Stimulated activated CD8-positive, alpha-beta memory T cell treated with anti-CD3 and anti-CD28 coated beads, Interleukin-7, amount 100 ng/mL, for 48 hours (primary cell): ENCODE results near the gene IFT88.

Experiments
- DNase-seq, 2 donors: peaks; one replicate each; pipeline ENCODE4 v3.0.0-alpha.2; 2020; ENCODE audit warnings: low read depth in 1 of 2; ENCODE audit errors: extremely low read depth in 1 of 2

The IFT88 gene

DNA sequence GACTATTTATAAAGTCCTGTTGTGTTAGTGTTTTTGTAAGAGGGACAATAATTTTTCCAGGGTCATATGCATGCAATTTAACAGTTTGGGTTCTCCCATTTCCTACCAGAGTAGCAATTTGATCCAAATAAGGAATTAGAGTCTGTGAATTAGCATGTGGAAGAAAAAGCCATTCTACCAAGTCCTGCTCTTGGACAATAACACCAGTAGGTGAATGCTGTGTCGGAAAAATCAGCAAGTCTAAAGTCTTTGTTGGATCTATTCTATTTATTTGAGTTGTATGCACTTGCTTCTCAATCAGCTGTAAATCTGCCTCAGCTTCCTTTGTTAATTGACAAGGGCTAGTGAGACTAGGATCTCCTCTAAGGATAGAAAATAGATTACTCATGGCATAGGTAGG is 115.1 kb downstream of the IFT88 start:
- DNase-seq: no peak

DNA sequence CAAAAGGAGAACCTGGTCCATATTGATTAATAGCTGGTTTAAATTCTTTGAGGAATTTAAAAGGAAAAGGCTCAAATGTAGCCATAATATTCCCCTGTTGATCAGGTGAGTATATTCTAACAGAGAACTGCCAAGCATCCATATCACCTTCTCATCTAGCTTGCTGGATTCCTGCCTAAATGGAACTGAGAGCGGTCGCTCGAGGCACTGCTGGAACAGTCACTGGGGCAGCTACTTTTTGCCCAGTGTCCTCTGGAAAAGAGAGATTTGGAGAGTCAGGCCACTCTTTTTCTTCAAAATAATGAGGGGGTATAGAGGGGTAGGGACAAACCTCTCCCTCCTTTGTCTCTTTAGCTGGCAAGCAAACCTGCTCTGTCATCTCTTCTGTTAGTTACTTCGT is 117.1 kb downstream of the IFT88 start:
- DNase-seq: no peak

DNA sequence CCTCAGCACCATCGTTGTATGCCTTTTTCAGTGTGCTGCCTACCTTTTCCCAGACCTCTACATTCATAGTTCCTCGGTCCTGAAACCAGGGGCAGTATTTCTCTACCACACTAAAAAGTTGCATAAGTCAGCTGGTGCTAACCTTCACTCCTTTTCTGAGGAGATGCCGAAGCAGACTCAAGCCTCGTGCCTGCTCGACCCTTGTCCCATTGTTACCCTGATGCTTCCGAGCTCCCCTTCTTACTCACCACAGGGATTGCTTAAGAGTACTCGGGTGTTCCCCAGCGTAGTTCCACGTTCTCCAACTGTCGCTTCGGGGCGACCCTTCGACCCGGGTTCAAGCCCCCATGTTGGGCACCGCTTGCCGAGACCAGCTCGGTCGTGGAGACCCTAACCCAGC is 117.6 kb downstream of the IFT88 start:
- DNase-seq: no peak

DNA sequence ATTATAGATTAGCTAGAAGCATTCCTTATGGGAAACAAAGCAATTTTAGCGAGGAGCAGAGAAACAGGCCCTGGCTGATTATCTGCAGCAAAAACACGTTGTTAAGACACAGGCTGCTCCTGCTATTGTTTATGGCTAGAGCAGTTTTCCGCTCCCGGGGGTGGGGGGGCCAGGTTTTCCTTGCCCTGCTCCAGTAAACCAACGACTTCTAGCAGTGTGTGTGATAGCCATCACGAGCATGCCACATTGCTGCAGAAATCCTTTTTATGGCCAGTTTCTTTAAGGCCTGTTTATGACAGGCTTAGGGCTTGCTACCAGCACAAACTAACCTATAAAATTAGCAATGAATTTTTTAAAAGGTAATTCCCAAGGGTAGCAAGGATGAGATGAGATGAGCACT is 118.1 kb downstream of the IFT88 start:
- no peak for DNase-seq

DNA sequence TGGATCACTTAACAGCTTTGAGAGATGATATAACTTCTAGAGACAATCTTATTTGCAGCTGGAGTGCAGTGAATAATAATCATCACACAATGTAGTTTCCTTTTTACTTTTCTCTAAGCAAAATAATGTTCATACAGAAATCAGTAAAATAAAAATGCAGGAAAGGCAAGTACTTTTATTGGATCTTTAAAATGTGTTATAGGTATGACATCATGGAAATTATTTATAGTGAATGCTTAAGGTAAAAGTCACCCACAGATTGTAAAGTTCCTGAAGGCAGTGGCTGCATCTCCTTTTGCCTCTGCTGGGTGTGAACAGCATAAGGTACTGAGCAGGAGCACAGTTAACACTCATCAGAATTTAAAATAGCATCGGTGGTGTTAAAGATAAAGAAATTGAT is 119.2 kb downstream of the IFT88 start:
- no peak for DNase-seq

DNA sequence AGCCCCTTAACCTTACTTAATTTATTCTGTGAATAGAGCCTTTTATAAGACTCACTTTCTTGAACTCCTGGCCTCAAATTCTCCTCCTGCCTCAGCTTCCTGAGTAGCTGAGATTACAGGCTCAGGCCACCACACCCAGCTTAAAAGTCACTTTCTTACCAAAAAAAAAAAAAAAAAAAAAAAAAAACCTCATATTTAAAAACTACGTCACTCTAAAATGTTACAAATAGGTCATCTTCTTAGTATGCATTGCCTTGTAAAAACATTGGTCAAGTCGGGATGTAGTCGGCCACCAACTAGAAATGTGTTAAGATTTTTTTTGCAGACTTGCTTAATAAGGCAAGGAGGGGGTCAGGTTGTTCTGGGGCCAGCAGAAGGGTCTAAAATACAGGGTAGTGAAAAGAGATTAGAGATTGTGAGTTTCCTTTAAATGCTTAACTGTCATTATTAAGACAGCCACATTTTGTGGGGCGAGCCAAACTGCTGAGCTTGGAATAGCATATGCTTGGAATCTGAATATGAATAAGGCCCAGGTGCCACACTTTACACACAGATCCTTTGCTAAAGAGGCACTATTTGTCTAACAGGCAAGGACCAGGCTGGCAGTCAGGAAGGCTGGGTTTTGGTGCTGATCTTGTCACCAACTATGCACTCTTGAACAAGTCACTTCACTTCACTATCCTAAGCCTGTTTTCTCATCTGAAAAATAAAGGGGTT is 120.1 kb downstream of the IFT88 start:
- DNase-seq: no peak

DNA sequence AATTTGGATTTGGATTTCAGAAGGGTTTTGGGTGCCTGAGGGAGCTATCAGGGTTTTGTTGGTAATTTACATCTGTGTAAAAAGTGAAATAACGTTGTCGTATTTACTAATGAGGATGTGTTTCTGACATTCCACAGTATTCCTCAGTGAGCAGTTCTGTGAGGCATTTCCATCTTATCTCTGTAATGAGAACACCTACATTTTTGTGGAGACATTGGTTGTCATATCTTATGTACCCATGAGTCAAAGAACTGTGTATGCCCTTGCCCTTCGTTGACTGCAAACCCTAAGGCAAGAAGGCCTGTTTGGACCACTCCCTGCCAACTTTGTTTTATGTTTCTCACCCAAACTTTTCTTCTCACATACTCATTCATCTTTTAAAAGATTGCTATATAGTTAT is 122.3 kb downstream of the IFT88 start:
- no peak for DNase-seq

DNA sequence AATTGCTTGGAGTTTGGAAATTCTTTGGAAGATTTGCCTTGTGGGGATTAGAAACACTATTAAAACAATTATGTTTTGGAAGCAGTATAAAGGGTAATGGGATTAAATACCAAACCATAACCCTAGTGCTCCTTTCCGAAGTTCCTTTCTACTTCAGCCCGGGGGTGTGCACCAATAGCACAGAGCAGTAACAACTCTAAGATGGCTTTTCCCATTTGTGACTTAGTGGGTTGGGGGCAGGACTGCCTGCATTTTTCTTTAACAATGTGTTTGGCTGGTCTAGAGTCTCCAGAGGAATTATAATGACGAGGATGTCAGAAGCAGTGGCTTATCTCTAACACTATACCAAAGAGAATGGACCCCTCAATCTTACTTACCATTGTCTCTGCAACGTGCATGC is 124.7 kb downstream of the IFT88 start:
- no peak for DNase-seq

DNA sequence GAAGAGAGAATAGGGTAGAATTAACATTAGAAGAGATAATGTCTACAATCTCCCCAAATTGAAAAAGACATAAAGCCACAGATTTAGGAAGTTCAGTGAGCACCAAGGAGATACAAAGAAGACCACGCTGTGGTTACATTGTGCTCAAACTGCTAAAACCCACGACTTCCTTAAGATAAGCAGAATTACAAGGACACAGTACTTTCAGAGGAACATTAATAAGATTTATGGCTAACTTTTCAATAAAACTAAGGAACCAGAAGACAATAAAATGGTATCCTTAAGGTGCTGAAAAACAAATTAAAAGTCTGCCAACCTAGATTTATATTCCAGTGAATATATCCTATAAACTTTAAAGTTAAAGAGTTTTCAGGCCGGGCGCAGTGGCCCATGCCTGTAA is 129.1 kb downstream of the IFT88 start:
- no peak for DNase-seq

DNA sequence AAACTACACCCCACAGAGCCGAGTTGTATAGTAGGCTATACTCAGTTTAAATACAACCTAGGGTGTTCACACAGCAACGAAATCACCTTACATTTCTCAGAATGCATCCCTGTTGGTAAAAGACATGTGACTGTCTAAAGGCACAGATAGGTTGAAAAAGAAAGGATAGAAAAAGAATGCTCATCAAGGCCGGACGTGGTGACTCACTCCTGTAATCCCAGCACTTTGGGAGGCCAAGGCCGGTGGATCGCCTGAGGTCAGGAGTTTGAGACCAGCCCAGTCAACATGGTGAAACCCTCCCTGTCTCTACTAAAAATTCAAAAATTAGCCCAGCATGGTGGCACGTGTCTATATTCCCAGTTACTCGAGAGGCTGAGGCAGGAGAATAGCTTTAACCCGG is 132.8 kb downstream of the IFT88 start:
- DNase-seq: no peak

DNA sequence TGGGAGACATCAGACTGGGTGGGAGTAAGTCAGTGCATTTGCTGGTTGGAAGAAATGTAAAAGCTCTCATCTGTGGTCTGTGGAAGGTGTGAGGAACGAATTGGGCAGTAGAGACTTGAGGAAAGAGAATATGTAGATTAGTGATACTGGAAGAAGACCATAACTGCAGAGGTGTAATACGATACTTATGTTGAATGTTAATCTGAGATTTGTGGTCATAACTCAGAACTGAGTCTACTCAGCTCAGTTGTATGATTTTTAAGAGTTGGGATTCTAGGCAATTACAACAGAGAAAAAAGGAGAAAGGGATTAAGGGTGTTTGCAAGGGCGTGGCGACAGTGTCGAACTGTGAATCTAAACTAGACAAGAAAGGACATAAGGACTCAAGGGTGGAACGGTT is 133.3 kb downstream of the IFT88 start:
- DNase-seq: no peak

DNA sequence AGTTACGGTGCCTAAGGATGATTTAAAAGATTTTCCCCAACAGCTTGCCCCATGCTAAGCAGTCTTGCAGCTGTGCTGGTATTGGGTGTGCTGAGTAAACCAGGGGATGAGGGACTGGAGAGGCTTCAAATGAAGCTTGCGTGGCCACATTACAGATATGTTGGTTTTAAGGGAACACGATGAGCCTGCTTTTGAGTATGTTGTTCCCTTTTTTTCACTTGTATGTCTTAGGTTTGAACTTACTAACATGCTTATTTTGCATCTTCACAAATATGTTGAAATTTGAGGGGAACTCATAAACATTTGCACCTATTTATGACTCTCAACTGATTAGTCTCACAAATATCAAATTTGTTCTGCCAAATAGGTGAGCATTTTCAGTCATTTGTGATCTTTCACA is 134.5 kb downstream of the IFT88 start:
- no peak for DNase-seq

DNA sequence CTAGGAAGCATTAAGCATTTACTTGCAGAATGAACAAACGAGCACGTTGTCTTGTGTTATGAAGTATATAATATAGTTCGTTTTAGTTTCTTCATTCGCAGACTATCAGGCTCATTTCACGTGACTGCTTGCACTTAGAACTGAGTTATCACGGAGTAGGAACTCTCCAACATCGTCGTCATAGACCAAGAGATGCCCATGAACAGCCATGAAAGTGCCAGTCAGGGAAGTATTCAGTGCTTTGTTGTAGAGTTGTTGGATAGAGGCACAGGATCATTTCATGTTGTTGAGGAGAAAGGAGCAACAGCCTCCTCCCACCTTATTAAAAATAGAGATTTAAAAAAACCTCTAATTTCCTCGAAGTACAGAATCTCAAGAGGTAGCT is 135.6 kb downstream of the IFT88 start:
- no peak for DNase-seq

DNA sequence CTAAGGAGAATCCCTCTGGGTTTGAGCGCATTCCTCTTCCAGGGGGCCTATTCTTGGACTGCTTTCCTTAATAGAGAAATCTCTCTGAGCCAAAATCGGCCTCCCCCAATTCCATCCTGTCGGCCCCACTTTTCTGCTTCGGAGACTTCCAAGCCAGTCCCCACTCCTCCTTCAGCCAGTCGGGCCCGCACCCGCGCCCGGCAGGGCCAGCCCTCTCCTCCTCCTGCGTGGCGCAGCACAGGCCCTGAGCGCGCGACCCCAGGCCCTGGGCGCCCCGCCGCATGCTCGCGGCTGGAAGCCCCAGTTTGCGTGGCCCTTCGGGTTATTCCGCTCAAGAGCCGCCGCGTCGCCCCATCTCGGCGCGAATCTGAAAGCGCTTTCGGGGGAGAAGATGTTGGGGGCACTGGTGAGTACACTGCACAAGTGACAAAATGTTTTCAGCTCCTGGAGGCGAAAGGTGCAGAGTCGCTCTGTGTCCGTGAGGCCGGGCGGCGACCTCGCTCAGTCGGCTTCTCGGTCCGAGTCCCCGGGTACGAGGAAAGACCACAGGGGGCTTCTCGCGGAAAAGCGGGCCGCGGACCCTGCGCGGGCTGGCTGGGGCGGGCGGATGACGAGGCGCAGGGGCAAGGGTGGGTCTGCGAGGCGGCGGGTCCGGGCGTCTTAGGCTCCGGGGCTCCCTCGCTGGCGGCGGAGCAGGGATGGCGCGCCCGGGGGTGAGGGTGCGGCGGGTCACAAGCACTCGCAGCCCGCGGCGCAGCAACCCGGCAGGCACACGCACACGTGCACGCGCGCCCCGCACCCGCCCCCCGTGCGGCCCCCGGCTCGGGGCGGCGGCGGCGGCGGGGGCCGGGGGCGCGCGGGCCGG is 136.2 kb downstream of the IFT88 start, which contains the start of gene IL17D:
TSS of gene IL17D (plus strand) at position 785 of the 865 bp plus-strand sequence. CDS start 303 bp downstream, outside the sequence.
- no peak for DNase-seq

DNA sequence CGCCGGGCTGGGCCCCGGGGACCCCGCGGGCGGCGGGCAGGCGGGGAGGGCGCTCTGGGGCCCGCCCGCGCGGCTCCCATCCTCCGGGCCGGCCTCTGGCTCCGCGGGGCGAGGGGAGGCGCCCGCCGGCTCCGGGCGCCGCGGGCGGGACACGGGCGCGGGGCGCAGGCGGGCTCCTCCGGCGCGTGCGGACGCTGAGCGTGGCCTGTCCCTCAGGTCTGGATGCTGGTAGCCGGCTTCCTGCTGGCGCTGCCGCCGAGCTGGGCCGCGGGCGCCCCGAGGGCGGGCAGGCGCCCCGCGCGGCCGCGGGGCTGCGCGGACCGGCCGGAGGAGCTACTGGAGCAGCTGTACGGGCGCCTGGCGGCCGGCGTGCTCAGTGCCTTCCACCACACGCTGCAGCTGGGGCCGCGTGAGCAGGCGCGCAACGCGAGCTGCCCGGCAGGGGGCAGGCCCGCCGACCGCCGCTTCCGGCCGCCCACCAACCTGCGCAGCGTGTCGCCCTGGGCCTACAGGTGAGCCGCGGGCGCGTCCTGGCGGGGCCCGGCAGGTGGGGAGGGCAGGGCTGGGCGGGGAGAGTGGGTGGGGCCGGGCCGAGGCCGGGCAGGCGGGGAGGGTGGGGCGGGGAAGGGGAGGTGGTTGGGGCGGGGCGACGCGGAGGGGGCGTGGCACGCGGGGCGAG is 137.0 kb downstream of the IFT88 start:
- DNase-seq: peak; percentile 52 to 58

DNA sequence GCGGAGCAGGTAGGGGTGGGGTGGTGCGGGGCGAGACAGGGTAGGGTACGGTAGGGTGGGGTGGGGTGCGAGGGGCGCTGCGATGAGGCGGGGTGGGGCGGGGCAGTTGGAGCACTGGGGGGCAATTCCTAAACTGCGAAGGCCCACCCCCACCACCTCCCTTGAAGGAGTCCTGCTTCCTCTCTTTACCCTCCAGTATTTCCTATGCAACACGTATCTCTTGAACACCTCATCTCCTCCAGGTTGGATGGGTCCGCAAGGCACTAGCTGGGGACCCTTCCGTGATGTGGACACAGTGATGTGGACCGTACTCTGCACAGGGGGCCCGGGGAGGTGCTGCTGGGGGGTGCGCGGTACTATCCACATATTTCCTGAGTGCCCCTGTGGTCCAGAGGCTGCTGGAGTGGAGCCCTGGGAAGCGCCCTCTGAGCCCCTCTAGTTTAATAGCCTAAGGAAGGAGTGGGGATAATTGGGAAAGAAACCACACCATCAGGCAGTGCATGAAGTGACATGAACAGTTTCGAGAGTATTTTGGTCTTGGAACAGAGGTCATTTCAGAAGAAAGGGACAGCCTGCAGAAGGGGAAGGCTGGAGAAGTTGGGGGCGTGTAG is 137.6 kb downstream of the IFT88 start:
- no peak for DNase-seq

DNA sequence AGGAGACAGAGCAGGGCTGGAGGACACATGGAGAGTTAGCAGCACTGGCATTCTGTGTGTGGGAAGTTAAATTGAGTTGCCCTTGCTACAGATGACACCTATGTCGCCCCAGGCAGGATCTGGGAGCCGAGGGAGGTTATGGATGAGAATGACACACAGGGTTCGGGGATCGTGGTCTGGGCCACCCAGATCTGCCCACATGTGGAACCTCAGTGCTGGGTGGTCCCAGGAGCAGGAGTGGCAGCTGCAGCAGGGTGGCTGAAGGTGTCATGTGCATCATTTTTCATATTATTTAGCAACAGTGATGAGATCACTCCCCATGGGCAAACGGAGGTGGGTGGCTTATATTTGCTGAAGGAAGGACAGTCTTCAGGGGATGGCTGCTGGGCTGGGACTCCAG is 139.7 kb downstream of the IFT88 start:
- no peak for DNase-seq

DNA sequence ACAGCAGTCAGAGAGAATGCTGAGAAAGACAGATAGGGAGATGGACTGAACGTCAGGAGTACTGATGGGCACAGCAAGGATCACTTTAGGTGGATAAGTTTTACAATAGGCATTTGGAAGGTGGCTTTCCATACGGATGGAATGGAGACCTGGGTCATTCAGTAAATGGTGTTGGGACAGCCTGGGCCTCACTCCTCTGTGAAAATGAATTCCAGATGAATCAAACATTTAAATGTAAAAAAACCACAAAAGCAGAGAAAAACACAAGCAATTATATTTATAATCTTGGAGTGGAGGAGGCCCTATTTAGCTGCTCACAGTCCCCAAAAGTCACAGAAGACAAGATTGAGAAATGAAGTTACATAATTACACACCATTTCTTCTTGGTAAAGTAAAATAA is 141.3 kb downstream of the IFT88 start:
- no peak for DNase-seq

DNA sequence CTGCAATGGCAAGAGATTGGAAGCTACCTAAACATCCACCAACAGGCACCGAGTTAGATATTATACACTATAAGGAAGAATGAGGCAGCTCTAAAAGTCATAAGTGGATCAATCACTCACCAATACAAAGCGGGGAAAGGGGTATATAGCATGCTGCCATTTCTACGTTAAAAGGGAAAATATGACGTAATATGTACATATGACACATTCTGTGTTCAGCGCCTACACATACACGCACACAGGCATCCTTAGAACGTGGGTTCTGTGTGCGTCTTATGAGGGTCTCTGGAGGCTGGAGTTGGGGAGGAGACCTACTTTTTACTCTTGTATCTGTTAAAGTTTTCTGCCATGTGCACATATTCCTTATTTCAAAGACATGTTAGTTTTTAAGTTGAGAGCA is 142.4 kb downstream of the IFT88 start:
- no peak for DNase-seq

DNA sequence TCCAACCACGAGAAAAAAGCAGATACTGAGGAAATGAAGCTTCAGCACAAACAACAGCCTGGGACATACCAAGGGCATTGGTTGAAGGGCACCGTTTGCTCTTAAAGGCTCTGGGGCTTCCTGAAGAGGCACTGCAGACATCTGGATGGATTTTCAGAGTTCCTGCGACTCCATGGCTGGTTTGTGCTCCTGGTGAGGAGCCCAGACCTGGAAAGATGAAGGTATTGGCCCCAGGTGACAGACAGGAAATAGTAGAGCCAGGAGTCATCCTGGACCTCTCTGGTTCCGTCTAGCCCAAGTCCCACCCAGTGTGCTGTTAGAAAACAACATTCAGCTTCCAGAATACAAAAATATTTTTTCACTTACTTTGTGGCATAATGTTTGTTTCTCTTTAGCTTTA is 142.8 kb downstream of the IFT88 start:
- no peak for DNase-seq

DNA sequence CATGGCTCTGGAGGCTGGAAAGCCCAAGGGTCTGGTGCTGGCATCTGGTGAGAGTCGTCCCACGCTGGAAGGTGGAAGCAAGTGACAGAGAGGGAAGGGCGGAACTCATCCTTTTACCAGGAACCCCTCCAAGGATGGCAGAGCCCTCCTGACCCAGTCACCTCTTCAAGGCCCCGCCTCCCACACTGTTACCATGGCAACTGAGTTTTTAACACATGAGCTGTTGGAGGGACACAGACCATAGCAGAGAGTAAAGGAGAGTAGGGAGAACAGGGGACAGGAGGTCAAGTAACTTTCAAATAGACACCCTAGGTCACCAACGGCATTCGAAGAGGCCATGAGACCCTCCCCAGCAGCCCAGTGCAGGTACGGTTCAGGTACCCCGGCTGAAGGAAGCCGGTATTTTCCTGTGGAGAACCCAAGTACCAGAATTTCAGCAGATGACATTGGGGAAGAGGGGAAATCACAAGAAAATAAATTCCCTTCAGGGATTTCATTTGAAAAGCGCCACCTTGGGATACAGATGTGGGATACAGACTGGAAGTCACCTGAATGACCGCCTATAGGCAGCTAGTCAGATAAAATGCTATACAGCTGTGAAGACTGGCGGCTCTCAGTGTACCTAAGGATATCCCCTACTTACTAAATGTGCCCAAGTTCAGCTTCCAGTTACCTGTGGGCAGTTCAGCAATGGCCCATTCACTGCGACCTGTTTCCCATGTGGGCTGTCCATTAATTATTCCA is 144.5 kb downstream of the IFT88 start:
- no peak for DNase-seq
